Activated naive CD8-positive, alpha-beta T cell treated with anti-CD3 and anti-CD28 coated beads, Interleukin-2, amount 10 ng/mL, durations not matched to agents 7 days and 5 days (primary cell): ENCODE measurements around the gene THOC2. TPM values are rescaled to one million over a fixed set of nuclear protein-coding genes. Genes with fewer than 3 reads are reported as not detected.
A peak's percentile ranks its signal among the peaks of the same experiment; 100 is the strongest.
"Not testable (repeated sequence)": the region's sequence is repeated elsewhere in the genome, so short reads cannot be mapped to it uniquely, and the experiment has no call there.

Experiments used
- ATAC-seq: fragments of 150-1000 bp; cut with Tn5 transposase; one replicate; pipeline ENCODE4 v1.10.0; 2021; ENCODE audit warnings: low read depth, moderate library complexity
- POLR2A ChIA-PET: fragments of 350-600 bp; sonication (Branson Sonifier 250); formaldehyde crosslinking; loops from one replicate; lab custom pipeline; 2021; ENCODE audit warnings: antibody characterized with exemption; lab: Charles Lee
- DNase-seq: peaks from one replicate; pipeline ENCODE4 v3.0.0; 2021
- H3K27ac Mint-ChIP-seq: one replicate; pipeline ENCODE4 v1.8.0; 2022; ENCODE audit warnings: mild to moderate bottlenecking, mixed read lengths
- H3K27me3 Mint-ChIP-seq: one replicate; pipeline ENCODE4 v1.8.0; 2022; ENCODE audit warnings: mild to moderate bottlenecking, moderate library complexity, mixed read lengths
- H3K36me3 Mint-ChIP-seq: one replicate; pipeline ENCODE4 v1.8.0; 2021; ENCODE audit warnings: mild to moderate bottlenecking, mixed read lengths
- H3K4me1 Mint-ChIP-seq: one replicate; pipeline ENCODE4 v1.8.0; 2021; ENCODE audit warnings: mixed read lengths
- H3K4me3 Mint-ChIP-seq: one replicate; pipeline ENCODE4 v1.8.0; 2022; ENCODE audit warnings: mild to moderate bottlenecking, moderate library complexity, mixed read lengths
- H3K9me3 Mint-ChIP-seq: one replicate; pipeline ENCODE4 v1.8.0; 2021; ENCODE audit warnings: mixed read lengths
- total RNA-seq, 2 experiments: library from RNA; stranded (reverse); gene quantifications; one replicate each; pipeline ENCODE4 v1.2.3, GENCODE V29; 2021

THOC2 gene
- total RNA-seq, 2 experiments from 2014 or later: 92.0 to 93.5 TPM

DNA sequence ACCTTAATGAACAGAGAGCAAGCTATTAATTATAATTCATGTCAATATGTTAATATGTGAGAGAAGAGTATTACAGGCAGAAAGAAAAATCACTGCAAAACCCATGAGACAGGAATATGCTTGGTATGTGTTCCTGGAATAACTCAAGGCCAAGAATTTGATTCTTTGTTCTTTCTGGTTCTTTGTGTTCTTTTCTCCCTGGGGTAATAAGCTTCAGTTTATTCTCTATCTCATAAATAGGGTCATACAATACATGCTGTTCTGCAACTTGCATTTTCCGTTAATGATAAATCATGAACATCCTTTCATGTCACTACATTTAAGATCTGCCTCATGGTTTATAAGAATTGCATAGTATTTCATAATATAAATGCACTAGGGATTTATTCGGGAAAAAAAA is 16.8 kb upstream of the THOC2 start:
- no peak overlapping the region for H3K4me3 Mint-ChIP-seq
- POLR2A ChIA-PET: no interaction called here
- H3K4me1 Mint-ChIP-seq: no peaks in the 10 kb centered on the region
- no peaks in the 10 kb centered on the region for H3K27me3 Mint-ChIP-seq
- H3K36me3 Mint-ChIP-seq: no peaks in the 10 kb centered on the region
- no peaks in the 10 kb centered on the region for H3K9me3 Mint-ChIP-seq
- DNase-seq (no peak), ATAC-seq (no peak)
- H3K27ac Mint-ChIP-seq: no peak overlapping the region

DNA sequence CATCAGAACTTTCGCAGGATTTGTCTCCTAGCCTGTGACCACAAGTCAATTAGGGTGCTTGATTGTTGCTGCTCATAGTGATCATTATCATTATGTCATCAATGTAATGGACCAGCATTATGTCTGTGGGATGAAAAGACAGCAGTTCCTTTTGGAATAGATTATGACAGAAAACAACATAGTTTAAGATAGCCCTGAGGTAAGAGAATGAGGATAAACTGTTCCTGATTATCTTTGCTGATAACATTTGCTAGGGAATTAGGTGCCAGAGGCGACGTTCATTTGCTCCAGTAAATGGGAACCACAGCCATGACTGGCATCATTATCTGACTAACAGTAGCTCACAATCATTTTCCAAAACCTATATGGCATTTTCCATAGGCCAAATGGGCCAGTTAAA is 12.7 kb upstream of the THOC2 start:
- H3K9me3 Mint-ChIP-seq: no peaks in the 10 kb centered on the region
- ATAC-seq: no peak
- H3K27me3 Mint-ChIP-seq: peaks cover 1% of the 10 kb centered on the region
- peaks cover 2% of the 10 kb centered on the region for H3K4me1 Mint-ChIP-seq
- POLR2A ChIA-PET: no interaction called here
- H3K4me3 Mint-ChIP-seq: no peak overlapping the region
- no peak for DNase-seq
- H3K36me3 Mint-ChIP-seq: no peaks in the 10 kb centered on the region
- H3K27ac Mint-ChIP-seq: no peak overlapping the region

DNA sequence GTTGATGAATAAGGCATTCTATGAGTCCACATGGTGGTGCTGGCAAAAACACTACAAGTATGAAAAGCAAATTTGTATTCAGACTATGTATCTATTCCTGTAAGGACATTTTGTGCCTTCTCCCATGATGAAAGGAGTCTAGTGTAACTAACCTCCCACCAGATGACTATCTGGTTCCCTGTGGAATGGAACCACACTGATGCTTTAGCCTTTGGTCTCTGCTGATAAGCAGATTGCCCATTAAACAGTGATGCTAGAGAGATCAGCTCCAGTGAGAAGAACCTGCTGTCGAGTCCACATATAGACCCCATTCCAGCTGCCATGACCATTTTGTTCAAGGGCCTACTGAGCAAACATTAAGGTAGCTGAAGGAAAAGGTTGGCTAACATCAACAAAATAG is 10.5 kb upstream of the THOC2 start:
- peaks cover 5% of the 10 kb centered on the region for H3K4me1 Mint-ChIP-seq
- no peaks in the 10 kb centered on the region for H3K9me3 Mint-ChIP-seq
- H3K36me3 Mint-ChIP-seq: no peaks in the 10 kb centered on the region
- POLR2A ChIA-PET: no interaction called here
- no peak overlapping the region for H3K4me3 Mint-ChIP-seq
- no peak for ATAC-seq
- no peak overlapping the region for H3K27ac Mint-ChIP-seq
- H3K27me3 Mint-ChIP-seq: peaks cover 4% of the 10 kb centered on the region
- no peak for DNase-seq

DNA sequence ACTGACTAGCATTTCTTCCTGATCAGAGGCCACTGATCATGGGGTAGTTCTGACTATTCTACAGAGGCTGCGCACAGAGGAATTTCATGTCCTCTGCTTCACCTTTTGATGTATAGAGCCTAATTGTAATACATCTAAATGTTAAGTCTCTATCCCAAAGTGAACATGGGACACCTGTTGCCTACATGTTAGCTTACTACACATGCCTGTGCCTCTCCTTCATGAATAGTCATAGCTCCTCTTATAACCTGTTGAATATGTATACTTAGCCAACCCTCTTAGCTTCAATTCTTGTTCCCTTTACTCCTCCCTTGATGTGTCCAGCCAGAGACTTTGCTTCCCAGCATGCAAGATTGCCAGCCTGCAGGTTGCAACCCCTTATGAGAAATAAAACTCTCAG is 9.6 kb upstream of the THOC2 start:
- peaks cover 4% of the 10 kb centered on the region for H3K27me3 Mint-ChIP-seq
- H3K36me3 Mint-ChIP-seq: no peaks in the 10 kb centered on the region
- POLR2A ChIA-PET: no interaction called here
- ATAC-seq (no peak), DNase-seq (no peak)
- peaks cover 5% of the 10 kb centered on the region for H3K4me1 Mint-ChIP-seq
- no peak overlapping the region for H3K4me3 Mint-ChIP-seq
- H3K9me3 Mint-ChIP-seq: no peaks in the 10 kb centered on the region
- H3K27ac Mint-ChIP-seq: no peak overlapping the region

GRCh38 chrX:123740536-123740935 is 7.7 kb upstream of the THOC2 start:
- H3K27me3 Mint-ChIP-seq: peaks cover 6% of the 10 kb centered on the region
- peaks cover 5% of the 10 kb centered on the region for H3K4me1 Mint-ChIP-seq
- H3K27ac Mint-ChIP-seq: no peak overlapping the region
- no peaks in the 10 kb centered on the region for H3K9me3 Mint-ChIP-seq
- POLR2A ChIA-PET: no interaction called here
- H3K4me3 Mint-ChIP-seq: no peak overlapping the region
- ATAC-seq (no peak), DNase-seq (no peak)
- H3K36me3 Mint-ChIP-seq: peaks cover 1% of the 10 kb centered on the region

GRCh38 chrX:123740006-123740405 is 7.2 kb upstream of the THOC2 start:
- DNase-seq: no peak
- Mint-ChIP-seq H3K4me1 (peaks cover 5% of the 10 kb centered on the region), H3K27ac (no peak overlapping the region), H3K27me3 (peaks cover 6% of the 10 kb centered on the region), H3K4me3 (no peak overlapping the region), H3K36me3 (peaks cover 1% of the 10 kb centered on the region), H3K9me3 (no peaks in the 10 kb centered on the region)
- no peak for ATAC-seq
- POLR2A ChIA-PET: no interaction called here

DNA sequence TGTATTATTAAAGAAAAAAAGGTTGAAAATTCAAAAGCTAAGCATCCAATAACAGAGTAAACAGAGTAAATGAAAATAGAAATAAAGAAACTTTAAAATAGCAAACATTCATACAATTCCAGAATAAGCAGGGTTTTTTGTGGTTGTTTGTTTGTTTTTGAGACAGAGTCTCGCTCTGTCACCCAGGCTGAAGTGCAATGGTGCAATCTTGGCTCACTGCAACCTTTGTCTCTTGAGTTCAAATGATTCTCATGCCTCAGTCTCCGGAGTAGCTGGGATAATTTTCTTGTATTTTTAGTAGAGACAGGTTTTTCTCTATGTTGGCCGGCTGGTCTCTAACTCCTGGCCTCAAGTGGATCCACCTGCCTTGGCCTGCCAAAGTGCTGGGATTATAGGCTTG is 6.6 kb upstream of the THOC2 start:
- Mint-ChIP-seq H3K9me3 (no peaks in the 10 kb centered on the region), H3K36me3 (peaks cover 1% of the 10 kb centered on the region), H3K27ac (no peak overlapping the region), H3K4me1 (peaks cover 5% of the 10 kb centered on the region), H3K4me3 (no peak overlapping the region), H3K27me3 (peaks cover 6% of the 10 kb centered on the region)
- POLR2A ChIA-PET: no interaction called here
- DNase-seq: no peak
- no peak for ATAC-seq

GRCh38 chrX:123738378-123738940 is 5.6 kb upstream of the THOC2 start:
- Mint-ChIP-seq H3K36me3 (peaks cover 1% of the 10 kb centered on the region), H3K4me1 (peaks cover 5% of the 10 kb centered on the region), H3K4me3 (no peak overlapping the region), H3K27me3 (peaks cover 6% of the 10 kb centered on the region), H3K27ac (no peak overlapping the region), H3K9me3 (no peaks in the 10 kb centered on the region)
- ATAC-seq: no peak
- no peak for DNase-seq
- POLR2A ChIA-PET: no interaction called here

- POLR2A ChIA-PET: no interaction called here
- Mint-ChIP-seq H3K36me3 (peaks cover 1% of the 10 kb centered on the region), H3K27ac (no peak overlapping the region), H3K27me3 (peaks cover 6% of the 10 kb centered on the region), H3K4me3 (no peak overlapping the region), H3K4me1 (peaks cover 8% of the 10 kb centered on the region), H3K9me3 (no peaks in the 10 kb centered on the region)
- no peak for ATAC-seq
- DNase-seq: no peak
Measured at GRCh38 chrX:123736333-123736921, 3.6 kb upstream of the THOC2 start.

DNA sequence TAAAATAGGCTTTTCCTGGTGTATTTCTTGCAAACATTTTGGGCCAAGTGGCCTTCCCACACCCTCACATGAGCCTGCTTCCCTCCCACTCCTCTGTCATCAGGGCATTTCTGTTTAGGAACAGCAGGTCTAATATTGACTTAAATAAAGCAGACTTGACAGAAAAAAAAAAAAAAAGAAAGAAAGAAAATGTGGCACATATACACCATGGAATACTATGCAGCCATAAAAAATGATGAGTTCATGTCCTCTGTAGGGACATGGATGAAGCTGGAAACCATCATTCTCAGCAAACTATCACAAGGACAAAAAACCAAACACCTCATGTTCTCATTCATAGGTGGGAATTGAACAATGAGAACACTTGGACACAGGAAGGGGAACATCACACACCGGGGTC is 2.3 kb upstream of the THOC2 start:
- POLR2A ChIA-PET, H3K9me3 Mint-ChIP-seq, H3K27me3 Mint-ChIP-seq, H3K27ac Mint-ChIP-seq, DNase-seq, H3K4me3 Mint-ChIP-seq, H3K36me3 Mint-ChIP-seq, ATAC-seq: not testable (repeated sequence)
- peaks cover 16% of the 10 kb centered on the region for H3K4me1 Mint-ChIP-seq

DNA sequence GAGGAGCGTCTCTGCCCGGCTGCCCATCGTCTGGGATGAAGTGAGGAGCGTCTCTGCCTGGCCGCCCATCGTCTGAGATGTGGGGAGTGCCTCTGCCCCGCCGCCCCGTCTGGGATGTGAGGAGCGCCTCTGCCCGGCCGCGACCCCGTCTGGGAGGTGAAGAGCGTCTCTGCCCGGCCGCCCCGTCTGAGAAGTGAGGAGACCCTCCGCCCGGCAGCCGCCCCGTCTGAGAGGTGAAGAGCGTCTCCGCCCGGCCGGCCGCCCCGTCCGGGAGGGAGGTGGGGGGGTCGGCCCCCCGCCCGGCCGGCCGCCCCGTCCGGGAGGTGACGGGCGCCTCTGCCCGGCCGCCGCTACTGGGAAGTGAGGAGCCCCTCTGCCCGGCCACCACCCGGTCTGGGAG is 1.2 kb upstream of the THOC2 start:
- H3K9me3 Mint-ChIP-seq, ATAC-seq, DNase-seq, H3K27ac Mint-ChIP-seq, H3K36me3 Mint-ChIP-seq, POLR2A ChIA-PET, H3K4me3 Mint-ChIP-seq, H3K27me3 Mint-ChIP-seq: not testable (repeated sequence)
- H3K4me1 Mint-ChIP-seq: peaks cover 18% of the 10 kb centered on the region

- peaks cover under 1% of the 10 kb centered on the region for H3K27me3 Mint-ChIP-seq
Measured at GRCh38 chrX:123731987-123732669, 724 bp downstream of the THOC2 start.

GRCh38 chrX:123731258-123731986 is 1.4 kb downstream of the THOC2 start:
- Mint-ChIP-seq H3K4me3 (peak overlapping the region; percentile 88), H3K9me3 (no peaks in the 10 kb centered on the region), H3K27ac (peak overlapping the region; percentile 88), H3K36me3 (peaks cover 2% of the 10 kb centered on the region), H3K27me3 (no peaks in the 10 kb centered on the region), H3K4me1 (peaks cover 21% of the 10 kb centered on the region)
- no peak for DNase-seq
- POLR2A ChIA-PET: no interaction called here
- ATAC-seq: no peak

More at GRCh38 chrX:123731987-123732669, 724 bp downstream of the THOC2 start:
- Mint-ChIP-seq H3K4me1 (peaks cover 21% of the 10 kb centered on the region), H3K27ac (peak overlapping the region; percentile 88), H3K4me3 (peak overlapping the region; percentile 88), H3K9me3 (no peaks in the 10 kb centered on the region), H3K36me3 (peaks cover 3% of the 10 kb centered on the region)
- POLR2A ChIA-PET: no interaction called here
- DNase-seq: no peak
- peak; percentile 27 for ATAC-seq
